AG04449 (cell line): ENCODE results near the gene AGR3.

ENCODE experiments used
- CTCF ChIA-PET: fragments of 350-600 bp; formaldehyde crosslinking; extraction: SDS; loops from one replicate; lab custom pipeline; 2021; ENCODE audit warnings: antibody characterized with exemption; lab: Yijun Ruan, JAX
- POLR2A ChIA-PET: fragments of 400-600, 350-600 bp; formaldehyde crosslinking; extraction: SDS; loops from one replicate; lab custom pipeline; 2020; ENCODE audit warnings: antibody characterized with exemption, inconsistent platforms; lab: Yijun Ruan, JAX
- DNase-seq: peaks from one replicate; pipeline ENCODE4 v3.0.0-alpha.2; 2010; ENCODE audit warnings: low read depth, low spot score
- H3K4me3 ChIP-seq: 2 replicates; pipeline ENCODE4 v1.5.1; 2011; ENCODE audit warnings: low read depth, mild to moderate bottlenecking, control low read depth, low read length
- TF ChIP-seq, protein P1 (sequence below): IDR thresholded peaks from one replicate; pipeline ENCODE4 v1.5.1; 2011; ENCODE audit warnings: mild to moderate bottlenecking, moderate library complexity, low read length, control low read depth, inconsistent platforms; ENCODE audit not compliant: insufficient read depth; ENCODE audit errors: missing control alignments

Gene AGR3

DNA sequence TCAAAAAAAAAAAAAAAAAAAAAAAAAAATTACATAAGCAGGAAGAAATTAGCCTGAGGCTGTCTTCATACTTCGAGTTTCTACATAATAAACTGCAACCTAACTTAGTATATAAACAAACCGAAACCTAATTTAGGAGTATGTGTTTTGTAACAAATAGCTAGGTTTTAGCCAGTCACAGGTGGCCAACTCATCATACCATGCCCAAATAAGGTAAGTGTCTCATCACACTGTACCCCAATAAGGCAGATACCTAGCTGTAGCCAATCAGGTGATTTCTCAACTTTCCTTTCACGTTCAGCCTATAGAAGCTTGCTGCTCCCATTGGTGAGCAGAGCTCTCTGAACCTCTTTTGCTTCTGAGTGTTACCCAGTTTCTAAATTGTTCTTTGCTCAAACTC, 63.1 kb downstream of the AGR3 start:
- TF ChIP-seq, protein P1, sequence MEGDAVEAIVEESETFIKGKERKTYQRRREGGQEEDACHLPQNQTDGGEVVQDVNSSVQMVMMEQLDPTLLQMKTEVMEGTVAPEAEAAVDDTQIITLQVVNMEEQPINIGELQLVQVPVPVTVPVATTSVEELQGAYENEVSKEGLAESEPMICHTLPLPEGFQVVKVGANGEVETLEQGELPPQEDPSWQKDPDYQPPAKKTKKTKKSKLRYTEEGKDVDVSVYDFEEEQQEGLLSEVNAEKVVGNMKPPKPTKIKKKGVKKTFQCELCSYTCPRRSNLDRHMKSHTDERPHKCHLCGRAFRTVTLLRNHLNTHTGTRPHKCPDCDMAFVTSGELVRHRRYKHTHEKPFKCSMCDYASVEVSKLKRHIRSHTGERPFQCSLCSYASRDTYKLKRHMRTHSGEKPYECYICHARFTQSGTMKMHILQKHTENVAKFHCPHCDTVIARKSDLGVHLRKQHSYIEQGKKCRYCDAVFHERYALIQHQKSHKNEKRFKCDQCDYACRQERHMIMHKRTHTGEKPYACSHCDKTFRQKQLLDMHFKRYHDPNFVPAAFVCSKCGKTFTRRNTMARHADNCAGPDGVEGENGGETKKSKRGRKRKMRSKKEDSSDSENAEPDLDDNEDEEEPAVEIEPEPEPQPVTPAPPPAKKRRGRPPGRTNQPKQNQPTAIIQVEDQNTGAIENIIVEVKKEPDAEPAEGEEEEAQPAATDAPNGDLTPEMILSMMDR, result no peak
- H3K4me3 ChIP-seq, result no peak overlapping the region
- CTCF ChIA-PET, result interaction anchor here (1.0 to 1.5 kb wide), 3 partner anchors 10 to 19 kb away, joined by 3 to 6 read pairs (median 4); no protein-coding TSS in a partner anchor
- POLR2A ChIA-PET, result no interaction called here
- no peak for DNase-seq

DNA sequence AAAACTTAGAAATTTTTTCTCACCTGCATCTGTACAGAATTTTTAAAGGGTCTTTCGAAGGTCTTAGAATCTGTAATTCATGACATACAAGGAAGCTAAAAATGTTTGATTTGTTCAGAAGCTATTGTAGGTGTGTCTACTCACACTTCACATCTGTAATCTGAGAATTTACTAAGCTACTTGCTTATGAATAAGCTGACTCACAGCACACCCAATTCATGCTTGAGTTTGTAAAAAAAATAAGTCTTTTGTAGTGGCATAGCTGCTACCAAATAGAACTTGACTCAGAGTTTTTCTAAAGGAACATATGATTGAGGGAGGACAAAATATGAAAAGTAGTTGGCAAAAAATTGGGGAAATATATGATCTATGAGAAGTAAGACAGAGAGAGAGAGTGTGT, 64.2 kb downstream of the AGR3 start:
- DNase-seq, result no peak
- POLR2A ChIA-PET, result no interaction called here
- no peak overlapping the region for H3K4me3 ChIP-seq
- TF ChIP-seq, protein P1, result no peak
- CTCF ChIA-PET, result interaction anchor here (1.4 kb wide), 1 partner anchor 17 kb away, joined by 11 read pairs; no protein-coding TSS in a partner anchor

DNA sequence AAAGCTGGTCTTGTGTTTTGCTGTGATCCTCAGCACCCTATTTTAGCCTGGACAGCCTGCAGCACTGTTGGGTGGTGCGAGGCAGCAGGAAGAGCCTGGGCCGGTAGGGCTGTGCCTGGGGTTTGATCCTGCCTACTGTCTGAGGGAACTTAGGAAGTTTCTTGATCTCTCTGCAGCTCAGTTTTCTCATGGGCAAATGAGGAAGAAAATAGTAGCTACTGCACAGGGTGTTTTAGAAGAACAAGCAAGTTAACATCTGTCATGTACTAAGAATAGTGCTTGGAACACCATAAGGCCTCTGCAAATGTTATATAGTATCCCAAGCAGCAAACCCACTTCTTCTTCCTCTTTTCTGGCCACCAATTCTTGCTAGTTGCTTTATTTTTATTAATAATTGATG, 65.0 kb downstream of the AGR3 start:
- DNase-seq, result no peak
- POLR2A ChIA-PET, result no interaction called here
- TF ChIP-seq, protein P1, result no peak
- H3K4me3 ChIP-seq, result no peak overlapping the region
- CTCF ChIA-PET, result interaction anchor here (1.0 to 1.4 kb wide), 2 partner anchors 15 to 16 kb away, joined by 3 to 11 read pairs; no protein-coding TSS in a partner anchor

DNA sequence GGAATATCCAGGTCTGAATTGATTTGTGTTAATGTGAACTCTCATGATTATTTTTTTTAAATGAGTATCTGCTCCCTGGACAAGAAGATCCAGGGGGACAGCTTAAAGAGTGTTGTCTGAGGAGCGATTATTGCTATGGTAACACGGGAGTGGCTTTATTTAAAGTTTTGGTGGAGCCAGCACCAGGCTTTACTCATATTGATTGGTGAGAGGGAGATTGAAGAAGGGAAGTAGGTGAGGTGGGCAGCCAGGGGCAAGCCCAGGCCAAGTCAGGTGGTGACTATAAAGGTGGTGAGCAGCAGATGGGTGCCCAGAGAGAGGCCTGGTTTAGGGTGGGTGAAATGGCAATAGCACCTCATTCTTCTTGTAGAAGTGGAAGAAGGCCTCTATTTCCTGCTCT, 66.8 kb downstream of the AGR3 start:
- DNase-seq, result no peak
- no peak overlapping the region for H3K4me3 ChIP-seq
- TF ChIP-seq, protein P1, result no peak
- ChIA-PET CTCF (no interaction called here), POLR2A (no interaction called here)

DNA sequence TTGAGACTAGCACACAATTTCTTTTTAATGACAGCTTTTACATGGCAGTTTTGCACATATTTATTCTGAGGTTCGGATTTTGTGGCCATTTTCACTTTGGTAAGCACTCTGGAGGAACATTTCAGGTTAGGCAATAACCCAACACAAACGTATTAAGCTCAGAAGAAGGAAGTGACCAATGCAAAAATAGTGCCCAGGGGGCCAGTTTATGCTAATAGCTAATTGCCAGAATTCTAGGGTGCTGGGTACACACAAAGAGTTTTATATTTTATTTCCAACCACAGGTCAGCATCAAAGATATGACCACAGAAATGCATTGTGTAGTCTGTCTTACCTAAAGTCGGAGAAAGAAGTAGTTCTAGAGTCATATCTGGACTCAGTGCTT, 68.6 kb downstream of the AGR3 start:
- POLR2A ChIA-PET, result no interaction called here
- DNase-seq, result no peak
- CTCF ChIA-PET, result interaction anchor here (0.7 to 2.2 kb wide), 3 partner anchors 13 to 105 kb away, joined by 4 to 14 read pairs (median 4); no protein-coding TSS in a partner anchor
- TF ChIP-seq, protein P1, result no peak
- H3K4me3 ChIP-seq, result no peak overlapping the region

DNA sequence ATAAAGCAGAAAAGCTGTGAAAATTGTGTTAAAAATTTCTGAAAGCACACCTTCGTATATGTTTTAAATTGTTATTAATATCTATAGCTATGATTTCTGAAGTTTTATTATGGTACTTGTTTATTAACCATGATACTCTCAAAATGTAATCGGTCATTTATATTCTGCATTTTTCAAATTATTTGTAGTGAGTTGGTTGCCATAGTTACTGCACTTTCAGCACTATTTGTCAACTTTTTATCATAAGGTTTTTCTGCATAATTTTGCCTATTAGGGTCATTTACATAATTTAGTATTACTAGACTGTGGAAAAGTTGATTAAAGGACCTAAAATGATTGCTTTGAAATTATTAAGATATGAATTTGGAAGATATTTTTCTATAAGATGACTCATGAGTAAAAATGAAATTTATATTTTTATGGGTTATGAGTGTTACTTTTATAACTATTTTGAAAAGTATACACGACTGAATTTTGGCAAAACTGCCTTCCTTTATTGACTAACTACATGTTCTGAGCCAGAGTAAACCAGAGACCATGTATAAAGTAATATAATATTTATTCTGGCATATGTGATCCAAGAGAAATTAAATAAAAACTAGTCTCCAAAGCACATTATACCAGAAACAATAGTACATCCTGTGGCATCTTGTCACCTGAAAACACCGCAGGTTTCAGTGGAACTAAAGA, 69.1 kb downstream of the AGR3 start:
- H3K4me3 ChIP-seq, result no peak overlapping the region
- DNase-seq, result no peak
- CTCF ChIA-PET, result interaction anchor here (1.1 to 2.2 kb wide), 2 partner anchors 12 to 24 kb away, joined by 4 to 14 read pairs; no protein-coding TSS in a partner anchor
- POLR2A ChIA-PET, result no interaction called here
- TF ChIP-seq, protein P1, result no peak
